RWPE1 (cell line): ENCODE data around the gene HOXD4.

ENCODE experiments used
- CTCF ChIA-PET: fragments of 350-600 bp; sonication (Branson Sonifier 250); formaldehyde crosslinking; extraction: SDS; loops from one replicate; lab custom pipeline; 2021; lab: Yijun Ruan, JAX
- POLR2A ChIA-PET: fragments of 400-600 bp; formaldehyde crosslinking; extraction: SDS; loops from one replicate; lab custom pipeline; 2020; ENCODE audit warnings: antibody characterized with exemption; ENCODE audit not compliant: low non-redundant PET; lab: Yijun Ruan, JAX
- DNase-seq: peaks from one replicate; pipeline ENCODE4 v3.0.0; 2012; ENCODE audit warnings: low spot score
- H3K27ac ChIP-seq: fragments of 450-650 bp; 2 replicates; pipeline ENCODE4 v1.5.1; 2017
- TF ChIP-seq, protein P1 (sequence below): fragments of 450-650 bp; conservative IDR thresholded peaks from 2 replicates; pipeline ENCODE4 v1.5.1; 2017; ENCODE audit warnings: low read depth, mild to moderate bottlenecking

The HOXD4 gene

DNA sequence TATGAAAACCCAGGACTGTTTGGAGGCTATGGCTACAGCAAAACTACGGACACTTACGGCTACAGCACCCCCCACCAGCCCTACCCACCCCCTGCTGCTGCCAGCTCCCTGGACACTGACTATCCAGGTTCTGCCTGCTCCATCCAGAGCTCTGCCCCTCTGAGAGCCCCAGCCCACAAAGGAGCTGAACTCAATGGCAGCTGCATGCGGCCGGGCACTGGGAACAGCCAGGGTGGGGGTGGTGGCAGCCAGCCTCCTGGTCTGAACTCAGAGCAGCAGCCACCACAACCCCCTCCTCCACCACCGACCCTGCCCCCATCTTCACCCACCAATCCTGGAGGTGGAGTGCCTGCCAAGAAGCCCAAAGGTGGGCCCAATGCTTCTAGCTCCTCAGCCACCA lies 17.8 kb downstream of the HOXD4 start:
- POLR2A ChIA-PET = interaction anchor here (0.6 to 1.0 kb wide), 2 partner anchors 11 to 29 kb away, joined by 3 to 8 read pairs; no protein-coding TSS in a partner anchor
- CTCF ChIA-PET = no interaction called here
- TF ChIP-seq, protein P1, sequence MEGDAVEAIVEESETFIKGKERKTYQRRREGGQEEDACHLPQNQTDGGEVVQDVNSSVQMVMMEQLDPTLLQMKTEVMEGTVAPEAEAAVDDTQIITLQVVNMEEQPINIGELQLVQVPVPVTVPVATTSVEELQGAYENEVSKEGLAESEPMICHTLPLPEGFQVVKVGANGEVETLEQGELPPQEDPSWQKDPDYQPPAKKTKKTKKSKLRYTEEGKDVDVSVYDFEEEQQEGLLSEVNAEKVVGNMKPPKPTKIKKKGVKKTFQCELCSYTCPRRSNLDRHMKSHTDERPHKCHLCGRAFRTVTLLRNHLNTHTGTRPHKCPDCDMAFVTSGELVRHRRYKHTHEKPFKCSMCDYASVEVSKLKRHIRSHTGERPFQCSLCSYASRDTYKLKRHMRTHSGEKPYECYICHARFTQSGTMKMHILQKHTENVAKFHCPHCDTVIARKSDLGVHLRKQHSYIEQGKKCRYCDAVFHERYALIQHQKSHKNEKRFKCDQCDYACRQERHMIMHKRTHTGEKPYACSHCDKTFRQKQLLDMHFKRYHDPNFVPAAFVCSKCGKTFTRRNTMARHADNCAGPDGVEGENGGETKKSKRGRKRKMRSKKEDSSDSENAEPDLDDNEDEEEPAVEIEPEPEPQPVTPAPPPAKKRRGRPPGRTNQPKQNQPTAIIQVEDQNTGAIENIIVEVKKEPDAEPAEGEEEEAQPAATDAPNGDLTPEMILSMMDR = no peak
- no peak overlapping the region for H3K27ac ChIP-seq
- DNase-seq = no peak

DNA sequence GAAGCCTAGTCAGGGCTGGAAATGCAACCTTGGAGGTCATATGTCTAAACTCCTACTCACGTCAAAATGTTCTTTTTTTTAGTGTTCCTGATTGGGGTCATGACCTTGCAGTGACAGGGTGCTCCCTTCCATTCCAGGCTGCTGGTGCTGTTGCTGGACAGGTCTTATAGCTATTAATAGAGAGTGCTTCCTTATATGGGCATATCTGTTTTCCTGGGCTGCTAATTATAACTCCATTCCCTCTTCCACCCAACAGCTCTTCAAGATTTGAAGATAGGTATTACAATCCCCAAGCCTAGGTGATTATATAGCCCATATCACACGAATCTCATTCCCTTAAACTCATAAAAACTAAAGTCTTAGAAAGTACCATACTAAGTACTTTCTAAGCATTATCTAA lies 18.4 kb downstream of the HOXD4 start:
- TF ChIP-seq, protein P1 = no peak
- H3K27ac ChIP-seq = no peak overlapping the region
- ChIA-PET POLR2A (no interaction called here), CTCF (no interaction called here)
- no peak for DNase-seq

DNA sequence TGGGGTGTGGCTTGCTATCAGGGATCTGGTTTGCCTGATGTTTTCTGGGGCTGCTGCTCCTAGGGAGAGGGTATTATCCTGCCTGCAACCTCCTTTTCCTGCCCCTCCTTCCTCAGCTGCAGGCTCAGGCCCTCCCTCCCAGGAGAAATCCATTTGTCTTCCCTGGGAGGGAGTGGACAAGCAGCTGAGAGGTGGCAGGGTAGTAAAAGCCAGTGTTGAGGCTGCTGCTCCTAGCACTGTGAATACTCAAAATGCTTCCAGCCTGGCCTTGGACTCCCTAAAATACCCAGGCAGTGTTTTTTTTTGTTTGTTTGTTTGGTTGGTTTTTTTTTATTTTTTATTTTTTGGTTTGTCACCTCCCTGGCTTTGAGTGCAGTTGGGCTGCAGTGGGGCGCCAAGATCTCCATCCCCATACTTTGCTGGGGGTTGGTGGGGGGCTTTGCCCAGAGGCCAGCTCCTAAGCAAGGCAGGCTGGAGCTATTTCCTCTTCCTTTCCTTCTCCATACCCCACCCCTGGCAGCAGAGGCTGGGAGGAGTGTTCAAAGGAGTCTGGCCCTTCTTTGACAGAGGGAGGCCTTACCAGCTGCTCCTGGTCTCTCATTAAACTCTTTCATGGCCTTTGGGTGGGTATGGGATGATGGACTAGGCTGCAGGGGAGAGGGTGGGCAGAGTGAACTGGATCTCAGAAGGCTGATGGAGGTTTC lies 19.4 kb downstream of the HOXD4 start:
- H3K27ac ChIP-seq = no peak overlapping the region
- POLR2A ChIA-PET = no interaction called here
- no peak for DNase-seq
- CTCF ChIA-PET = no interaction called here
- TF ChIP-seq, protein P1 = no peak

DNA sequence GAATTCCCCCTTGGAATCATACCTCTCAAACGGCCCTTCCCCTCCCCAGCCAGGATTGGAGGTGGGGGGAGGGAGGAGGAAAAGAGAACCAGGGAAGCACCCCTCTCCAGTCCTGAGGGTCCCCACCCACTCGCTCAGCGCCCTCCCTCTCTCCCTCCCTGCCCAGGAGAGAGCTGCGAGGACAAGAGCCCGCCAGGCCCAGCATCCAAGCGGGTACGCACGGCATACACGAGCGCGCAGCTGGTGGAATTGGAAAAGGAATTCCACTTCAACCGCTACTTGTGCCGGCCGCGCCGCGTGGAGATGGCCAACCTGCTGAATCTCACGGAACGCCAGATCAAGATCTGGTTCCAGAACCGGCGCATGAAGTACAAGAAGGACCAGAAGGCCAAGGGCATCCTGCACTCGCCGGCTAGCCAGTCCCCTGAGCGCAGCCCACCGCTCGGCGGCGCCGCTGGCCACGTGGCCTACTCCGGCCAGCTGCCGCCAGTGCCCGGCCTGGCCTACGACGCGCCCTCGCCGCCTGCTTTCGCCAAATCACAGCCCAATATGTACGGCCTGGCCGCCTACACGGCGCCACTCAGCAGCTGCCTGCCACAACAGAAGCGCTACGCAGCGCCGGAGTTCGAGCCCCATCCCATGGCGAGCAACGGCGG lies 20.1 kb downstream of the HOXD4 start:
- no peak overlapping the region for H3K27ac ChIP-seq
- no peak for DNase-seq
- POLR2A ChIA-PET = no interaction called here
- TF ChIP-seq, protein P1 = no peak
- CTCF ChIA-PET = no interaction called here

DNA sequence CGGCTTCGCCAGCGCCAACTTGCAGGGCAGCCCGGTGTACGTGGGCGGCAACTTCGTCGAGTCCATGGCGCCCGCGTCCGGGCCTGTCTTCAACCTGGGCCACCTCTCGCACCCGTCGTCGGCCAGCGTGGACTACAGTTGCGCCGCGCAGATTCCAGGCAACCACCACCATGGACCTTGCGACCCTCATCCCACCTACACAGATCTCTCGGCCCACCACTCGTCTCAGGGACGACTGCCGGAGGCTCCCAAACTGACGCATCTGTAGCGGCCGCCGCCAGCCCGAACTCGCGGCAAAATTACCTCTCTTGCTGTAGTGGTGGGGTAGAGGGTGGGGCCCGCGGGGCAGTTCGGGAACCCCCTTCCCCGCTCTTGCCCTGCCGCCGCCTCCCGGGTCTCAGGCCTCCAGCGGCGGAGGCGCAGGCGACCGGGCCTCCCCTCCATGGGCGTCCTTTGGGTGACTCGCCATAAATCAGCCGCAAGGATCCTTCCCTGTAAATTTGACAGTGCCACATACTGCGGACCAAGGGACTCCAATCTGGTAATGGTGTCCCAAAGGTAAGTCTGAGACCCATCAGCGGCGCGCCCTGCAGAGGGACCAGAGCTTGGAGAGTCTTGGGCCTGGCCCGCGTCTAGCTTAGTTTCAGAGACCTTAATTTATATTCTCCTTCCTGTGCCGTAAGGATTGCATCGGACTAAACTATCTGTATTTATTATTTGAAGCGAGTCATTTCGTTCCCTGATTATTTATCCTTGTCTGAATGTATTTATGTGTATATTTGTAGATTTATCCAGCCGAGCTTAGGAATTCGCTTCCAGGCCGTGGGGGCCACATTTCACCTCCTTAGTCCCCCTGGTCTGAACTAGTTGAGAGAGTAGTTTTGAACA lies 20.9 kb downstream of the HOXD4 start:
- TF ChIP-seq, protein P1 = no peak
- no peak for DNase-seq
- POLR2A ChIA-PET = no interaction called here
- CTCF ChIA-PET = interaction anchor here (0.9 kb wide), 1 partner anchor 31 kb away, joined by 4 read pairs; no protein-coding TSS in a partner anchor
- H3K27ac ChIP-seq = no peak overlapping the region
